Activated T-cell treated with anti-CD3 and anti-CD28 coated beads, Interleukin-2, amount 50 U/mL, for 1 hour (primary cell): ENCODE measurements around the gene NEAT1.

Experiments
- DNase-seq: peaks from one replicate; pipeline ENCODE4 v3.0.0-alpha.2; 2020

Gene NEAT1

DNA sequence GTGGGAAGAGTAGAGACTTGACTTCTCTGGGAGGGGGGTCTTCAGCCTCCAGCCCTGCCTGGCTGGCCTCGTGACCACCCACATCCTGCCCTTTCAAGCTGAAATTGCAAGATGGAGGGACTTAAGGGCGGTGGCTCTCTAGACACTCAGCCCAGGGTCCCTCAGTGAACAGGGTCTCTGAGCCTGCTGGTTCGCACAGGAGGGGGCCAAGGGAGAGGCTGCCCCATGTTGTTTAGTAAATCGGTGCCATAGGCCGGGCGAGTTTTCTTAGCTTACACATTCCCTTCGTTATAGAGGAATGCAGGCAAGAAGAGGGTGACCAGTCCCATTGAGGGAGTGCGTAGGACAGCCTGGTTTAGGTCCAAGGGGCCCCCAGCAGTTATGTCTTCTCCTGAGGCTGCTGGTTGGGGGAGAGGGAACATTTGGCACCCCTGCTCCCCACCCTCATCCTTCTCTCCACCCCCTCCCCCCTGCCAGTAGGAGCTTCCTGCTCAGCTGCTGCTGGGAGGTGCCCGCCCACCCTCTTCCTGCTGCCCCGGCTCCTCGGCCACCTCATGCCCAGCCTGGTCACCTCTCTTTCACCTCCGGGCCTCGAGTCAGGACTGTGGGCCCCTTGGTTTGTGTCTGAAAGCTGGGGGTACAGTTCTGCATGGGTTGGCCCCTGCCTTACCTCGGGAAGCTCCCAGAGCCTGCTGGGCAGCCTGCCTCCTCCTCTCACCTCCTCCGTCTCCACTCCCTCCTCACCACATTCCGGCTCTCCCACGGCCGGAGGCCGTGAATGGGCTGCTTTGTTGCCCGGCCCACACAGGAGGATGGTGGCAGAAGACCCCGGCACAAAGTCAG, 32.3 kb upstream of the NEAT1 start:
- DNase-seq: no peak

GRCh38 chr11:65390996-65391395, 31.6 kb upstream of the NEAT1 start:
- no peak for DNase-seq

DNA sequence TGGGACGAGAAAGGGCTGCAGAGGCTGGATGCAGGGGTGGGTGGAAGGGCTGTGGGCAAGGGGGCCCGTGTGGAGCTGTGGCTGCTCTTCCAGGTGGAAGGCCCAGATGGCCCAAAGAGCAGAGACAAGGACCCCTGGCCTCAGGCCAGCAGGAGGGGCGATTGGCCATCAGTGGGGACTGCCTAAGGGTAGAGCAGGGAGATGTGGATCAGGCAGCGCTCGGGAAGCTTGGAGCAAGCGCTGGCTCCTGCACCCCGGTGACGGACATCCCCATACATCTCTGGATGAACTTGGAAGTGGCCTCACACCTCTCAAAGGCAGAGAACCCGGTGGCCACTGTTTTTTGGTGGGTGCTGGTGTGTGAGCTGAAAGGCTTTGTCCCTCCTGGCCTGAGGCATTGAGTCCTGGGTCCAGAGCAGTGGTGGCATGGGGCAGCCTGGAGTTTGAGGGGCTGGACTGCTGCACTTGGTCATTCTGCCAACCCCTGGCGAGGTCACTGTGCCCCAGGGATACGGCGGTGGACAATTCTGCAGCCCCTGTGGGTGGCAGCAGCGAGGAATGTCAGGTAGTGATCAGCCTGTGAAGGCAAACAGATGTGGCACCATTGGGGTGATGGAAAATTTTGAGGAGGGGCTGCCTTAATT, 30.3 kb upstream of the NEAT1 start:
- DNase-seq: no peak

DNA sequence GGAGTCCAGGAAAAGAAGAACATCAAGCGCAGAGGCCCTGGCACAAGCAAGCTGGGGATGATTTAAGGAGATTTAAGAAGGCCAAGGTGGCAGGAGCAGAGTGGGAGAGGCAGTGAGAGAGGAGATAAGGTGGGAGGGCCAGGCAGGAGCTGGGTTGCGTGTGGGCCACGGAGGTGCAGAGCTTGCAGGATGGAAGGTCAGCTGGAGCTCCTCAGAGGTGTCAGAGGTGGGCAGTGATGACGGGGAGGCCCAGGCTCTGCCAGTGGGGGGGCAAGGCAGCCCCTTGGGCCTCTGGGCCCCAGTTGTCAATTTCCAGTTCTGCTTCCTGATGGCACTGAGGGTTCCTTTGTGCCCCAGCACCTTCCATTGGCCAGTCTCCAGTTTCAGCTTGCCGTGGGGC, 29.7 kb upstream of the NEAT1 start:
- DNase-seq: no peak

- no peak for DNase-seq
Measured at GRCh38 chr11:65393513-65394079, 29.0 kb upstream of the NEAT1 start.

GRCh38 chr11:65394125-65394536, 28.5 kb upstream of the NEAT1 start:
- no peak for DNase-seq

GRCh38 chr11:65395961-65396530, 26.6 kb upstream of the NEAT1 start:
- DNase-seq: no peak

DNA sequence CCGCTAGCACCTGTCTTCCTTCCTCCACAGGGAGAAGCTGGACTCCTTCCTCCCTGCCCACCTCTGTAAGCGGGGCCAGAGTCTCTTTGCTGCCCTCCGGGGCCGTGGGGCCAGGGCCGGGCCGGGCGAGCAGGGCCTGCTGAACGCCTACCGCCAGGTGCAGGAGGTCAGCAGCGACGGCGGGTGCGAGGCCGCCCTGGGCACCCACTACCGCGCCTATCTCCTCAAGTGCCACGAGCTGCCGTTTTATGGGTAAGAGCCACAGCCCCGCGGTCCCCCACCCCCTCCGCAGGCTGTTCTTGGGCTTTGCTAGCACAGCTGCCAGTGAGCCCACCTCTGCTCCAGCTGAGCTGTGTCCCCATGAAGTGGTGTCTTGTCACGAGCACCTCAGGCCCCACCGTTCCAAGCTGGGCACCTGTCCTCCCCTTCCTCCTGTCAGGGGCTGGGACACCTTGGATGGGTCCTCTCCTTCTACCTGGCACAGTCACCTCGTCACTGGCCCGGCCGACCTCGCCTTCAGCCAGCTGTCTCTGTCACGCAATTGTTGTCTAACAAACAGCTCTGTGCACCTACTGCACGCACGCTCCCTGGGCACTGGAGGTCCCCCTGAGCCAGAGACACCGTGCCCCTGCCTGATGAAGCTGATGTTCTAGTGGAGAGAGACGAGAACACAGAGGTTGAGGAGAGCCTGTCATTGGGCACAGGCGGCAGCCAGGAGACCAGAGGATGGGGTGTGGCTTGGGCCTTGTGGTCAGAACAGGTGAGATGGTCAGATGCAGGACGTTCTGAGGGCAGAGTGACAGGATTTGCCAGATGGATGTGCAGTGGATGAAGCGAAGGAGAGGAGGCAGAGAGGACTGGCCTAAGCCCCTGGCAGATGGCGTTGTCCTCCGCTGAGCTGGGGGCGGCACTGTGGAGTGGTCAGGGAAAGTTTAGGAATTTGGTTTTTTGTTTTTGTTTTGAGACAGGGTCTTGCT, 25.5 kb upstream of the NEAT1 start:
- DNase-seq: no peak

GRCh38 chr11:65398362-65398910, 24.2 kb upstream of the NEAT1 start:
- DNase-seq: no peak

GRCh38 chr11:65399249-65399648, 23.3 kb upstream of the NEAT1 start:
- DNase-seq: no peak

DNA sequence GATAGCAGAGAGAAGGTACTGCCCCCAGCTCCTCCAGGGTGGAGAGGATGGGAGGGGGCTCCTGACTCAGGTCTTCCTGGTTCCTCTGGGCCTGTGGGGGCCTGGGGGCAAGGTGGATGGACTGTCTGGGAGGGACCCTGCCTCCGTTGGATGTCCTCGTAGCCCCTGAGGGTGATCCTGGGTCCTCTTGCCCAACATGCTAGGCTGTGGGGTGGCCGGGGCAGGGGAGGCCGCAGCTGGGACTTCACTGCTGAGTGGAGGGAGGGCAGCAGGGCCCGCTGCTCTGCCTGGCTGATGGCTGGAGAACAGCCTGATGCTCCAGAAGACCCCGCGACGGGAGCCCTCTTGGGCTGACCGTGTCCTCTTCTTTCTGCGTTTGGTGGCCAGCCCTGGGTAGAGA, 22.8 kb upstream of the NEAT1 start:
- DNase-seq: no peak

GRCh38 chr11:65400307-65401072, 22.1 kb upstream of the NEAT1 start:
- DNase-seq: no peak

DNA sequence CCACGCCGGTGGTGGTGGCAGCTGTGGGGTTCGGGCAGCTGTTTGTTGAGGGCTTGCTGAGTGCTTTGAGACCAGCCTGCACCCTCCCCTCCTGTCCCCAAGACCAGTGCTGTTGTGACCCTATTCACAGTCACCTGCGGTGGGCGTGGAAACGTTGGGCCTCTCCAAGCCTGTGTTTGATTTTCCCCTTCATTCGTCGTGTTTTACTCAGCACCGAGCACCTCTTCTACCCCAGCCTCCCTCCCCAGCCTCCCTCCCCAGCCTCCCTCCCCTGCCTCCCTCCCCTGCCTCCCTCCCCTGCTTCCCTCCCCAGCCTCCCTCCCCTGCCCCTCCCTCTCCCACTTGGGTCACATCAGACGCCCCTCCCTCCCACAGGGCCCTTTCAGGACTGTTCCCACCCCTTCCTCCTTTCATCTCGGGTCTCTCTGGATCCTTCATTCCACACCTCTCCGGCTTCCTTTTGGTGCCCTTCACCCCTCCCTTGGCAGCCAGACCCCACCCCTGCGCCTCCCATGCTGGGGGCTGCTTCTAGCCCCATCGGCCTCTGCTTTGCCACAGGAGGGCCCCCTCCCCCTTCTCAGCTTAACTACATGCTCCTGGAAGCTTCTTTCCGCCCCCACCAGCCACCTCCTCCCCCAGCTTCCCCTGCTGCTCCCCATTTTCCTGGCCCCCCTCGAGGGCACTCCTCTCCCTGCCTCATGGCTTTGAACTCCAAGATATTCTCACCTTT, 21.4 kb upstream of the NEAT1 start:
- no peak for DNase-seq

DNA sequence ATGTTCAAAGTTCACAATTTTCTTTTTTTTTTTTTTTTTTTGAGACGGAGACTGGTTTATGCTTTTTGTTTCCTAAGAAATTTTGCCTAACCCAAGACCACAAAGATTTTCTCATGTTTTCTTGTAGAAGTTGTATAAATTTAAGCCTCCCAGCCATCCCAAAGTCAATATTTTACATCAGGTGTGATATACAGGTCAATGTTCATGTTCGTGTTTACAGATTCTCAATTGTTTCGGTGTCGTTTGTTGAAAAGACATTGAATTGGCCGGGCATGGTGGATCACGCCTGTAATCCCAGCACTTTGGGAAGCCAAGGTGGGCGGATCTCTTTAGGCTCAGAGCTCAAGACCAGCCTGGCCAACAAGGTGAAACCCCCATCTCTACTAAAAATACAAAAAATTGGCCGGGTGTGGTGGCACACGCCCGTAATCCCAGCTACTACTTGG, 20.8 kb upstream of the NEAT1 start:
- no peak for DNase-seq

- DNase-seq: no peak
Measured at GRCh38 chr11:65402790-65403189, 19.8 kb upstream of the NEAT1 start.

DNA sequence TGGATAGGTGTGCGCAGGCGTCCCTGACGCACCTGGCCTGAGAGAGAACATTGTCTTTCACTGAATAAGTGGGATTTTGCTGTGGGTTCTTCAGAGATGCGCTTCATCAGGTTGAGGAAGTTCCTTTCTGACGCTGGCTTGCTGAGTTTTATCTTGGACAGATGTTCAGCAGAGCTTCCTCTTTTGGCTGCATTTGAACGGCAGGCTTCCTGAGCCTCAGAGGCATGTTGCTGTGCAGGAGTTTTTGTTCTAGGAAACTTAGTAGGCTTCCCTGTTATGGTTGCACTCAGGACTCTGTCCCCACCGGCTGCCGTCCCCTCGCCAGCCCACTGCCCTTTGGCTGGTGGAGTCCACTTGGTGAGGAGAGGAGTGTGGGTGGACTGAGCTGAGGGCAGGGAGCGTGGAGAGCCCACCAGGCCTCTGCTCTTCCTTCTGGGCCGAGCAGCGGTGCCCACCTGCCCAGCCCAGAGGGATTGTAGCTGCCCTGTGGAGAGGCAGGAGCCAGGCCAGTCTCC, 18.9 kb upstream of the NEAT1 start:
- no peak for DNase-seq

GRCh38 chr11:65404210-65404609, 18.4 kb upstream of the NEAT1 start:
- no peak for DNase-seq

DNA sequence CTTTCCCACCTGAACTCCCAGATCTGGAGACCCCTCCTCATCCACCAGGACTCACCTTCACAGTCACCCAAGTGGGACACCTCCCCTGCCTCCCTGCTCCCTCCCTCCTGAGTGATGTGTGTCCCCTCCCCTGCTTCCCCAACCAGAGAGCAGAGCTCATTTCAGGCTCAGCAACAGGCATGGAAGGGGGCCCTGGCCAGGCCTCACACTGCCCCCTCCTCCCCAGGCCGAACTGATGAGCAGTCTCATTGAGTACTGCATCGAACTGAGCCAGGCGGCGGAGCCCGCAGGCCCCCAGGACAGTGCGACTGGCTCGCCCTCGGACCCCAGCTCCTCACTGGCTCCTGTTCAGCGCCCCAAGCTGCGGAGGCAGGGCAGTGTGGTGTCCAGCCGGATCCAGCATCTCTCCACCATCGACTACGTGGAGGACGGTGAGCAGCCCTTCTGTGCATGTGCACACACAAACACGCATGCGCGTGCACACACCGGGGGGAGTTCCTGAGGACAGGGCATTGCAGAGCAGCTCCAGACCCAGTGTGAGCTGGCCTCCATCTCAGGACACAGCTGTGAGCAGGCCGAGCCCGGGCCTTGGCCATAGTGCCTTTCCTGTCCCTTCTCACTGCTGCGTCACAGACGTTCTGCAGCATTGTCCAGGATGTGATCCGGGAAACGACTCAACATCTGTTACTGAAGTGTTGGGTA, 17.8 kb upstream of the NEAT1 start:
- no peak for DNase-seq

- DNase-seq: no peak
Measured at GRCh38 chr11:65410936-65411680, 11.5 kb upstream of the NEAT1 start.
